Parathyroid adenoma (tissue), 2 donors: ENCODE data around the gene PCF11.

Source experiments
- H2AFZ ChIP-seq: fragments of 300-600 bp; sonication (generic); one replicate; pipeline ENCODE4 v1.7.0; 2017; ENCODE audit warnings: antibody characterized with exemption, mild to moderate bottlenecking
- H3K27ac ChIP-seq: fragments of 300-600 bp; sonication (generic); one replicate; pipeline ENCODE4 v1.7.0; 2017
- H3K27me3 ChIP-seq: fragments of 300-600 bp; sonication (generic); one replicate; pipeline ENCODE4 v1.7.0; 2017; ENCODE audit warnings: low read length; ENCODE audit not compliant: control insufficient read depth, insufficient read depth
- H3K36me3 ChIP-seq: fragments of 300-600 bp; sonication (generic); one replicate; pipeline ENCODE4 v1.7.0; 2017; ENCODE audit warnings: low read length; ENCODE audit not compliant: control insufficient read depth, insufficient read depth
- H3K4me1 ChIP-seq: fragments of 300-600 bp; sonication (generic); one replicate; pipeline ENCODE4 v1.7.0; 2017; ENCODE audit warnings: control low read depth
- H3K4me2 ChIP-seq: fragments of 300-600 bp; sonication (generic); one replicate; pipeline ENCODE4 v1.7.0; 2017; ENCODE audit warnings: low read length
- H3K4me3 ChIP-seq: fragments of 300-600 bp; sonication (generic); one replicate; pipeline ENCODE4 v1.7.0; 2017; ENCODE audit warnings: low read depth, low read length
- H3K79me2 ChIP-seq: fragments of 300-600 bp; sonication (generic); one replicate; pipeline ENCODE4 v1.7.0; 2017; ENCODE audit warnings: control low read depth
- H3K9ac ChIP-seq: fragments of 300-600 bp; sonication (generic); one replicate; pipeline ENCODE4 v1.7.0; 2017; ENCODE audit warnings: mild to moderate bottlenecking
- H3K9me3 ChIP-seq: fragments of 300-600 bp; sonication (generic); one replicate; pipeline ENCODE4 v1.7.0; 2017; ENCODE audit warnings: low read length; ENCODE audit not compliant: control insufficient read depth
- CTCF ChIP-seq: fragments of 300-600 bp; sonication (generic); IDR thresholded peaks from one replicate; pipeline ENCODE4 v1.7.0; 2017; ENCODE audit warnings: antibody characterized with exemption, mild to moderate bottlenecking
- donor health status: primary hyperparathyroidism.

Gene PCF11

DNA sequence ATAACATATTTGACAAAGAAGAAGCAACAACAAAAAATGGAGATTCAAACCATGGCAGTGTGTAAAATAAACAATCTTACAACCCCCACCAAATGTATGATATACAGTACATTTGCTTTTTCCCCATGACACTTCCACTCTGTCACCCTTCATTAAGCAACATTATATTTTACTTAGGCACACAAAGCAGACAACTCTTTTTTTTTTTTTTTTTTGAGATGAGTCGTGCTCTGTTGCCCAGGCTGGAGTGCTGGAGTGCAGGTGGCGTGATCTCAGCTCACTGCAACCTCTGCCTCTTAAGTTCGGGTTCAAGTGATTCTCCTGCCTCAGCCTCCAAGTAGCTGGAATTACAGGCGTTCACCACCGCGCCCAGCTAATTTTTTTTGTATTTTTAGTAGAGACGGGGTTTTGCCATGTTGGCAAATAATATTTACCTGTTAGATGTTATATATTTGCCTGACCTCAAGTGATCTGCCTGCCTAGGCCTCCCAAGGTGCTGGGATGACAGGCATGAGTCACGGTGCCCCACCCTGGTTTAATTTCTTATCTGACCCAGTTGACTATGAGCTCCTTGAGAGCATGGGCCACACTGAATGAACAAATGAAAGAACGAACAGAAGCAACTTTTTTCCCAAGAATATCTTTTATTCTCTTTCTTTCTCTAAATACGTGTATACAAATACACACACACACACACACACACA, 5.5 kb upstream of the PCF11 start:
- no peak overlapping the region for H3K4me3 ChIP-seq
- no peaks in the 10 kb centered on the region for H3K36me3 ChIP-seq
- H3K27me3 ChIP-seq = no peaks in the 10 kb centered on the region
- H3K4me2 ChIP-seq = no peak overlapping the region
- no peaks in the 10 kb centered on the region for H3K9me3 ChIP-seq
- no peak overlapping the region for H3K9ac ChIP-seq
- no peak overlapping the region for H2AFZ ChIP-seq
- H3K27ac ChIP-seq = no peak overlapping the region
- H3K4me1 ChIP-seq = no peaks in the 10 kb centered on the region
- no peak for TF ChIP-seq CTCF
- H3K79me2 ChIP-seq = no peaks in the 10 kb centered on the region

DNA sequence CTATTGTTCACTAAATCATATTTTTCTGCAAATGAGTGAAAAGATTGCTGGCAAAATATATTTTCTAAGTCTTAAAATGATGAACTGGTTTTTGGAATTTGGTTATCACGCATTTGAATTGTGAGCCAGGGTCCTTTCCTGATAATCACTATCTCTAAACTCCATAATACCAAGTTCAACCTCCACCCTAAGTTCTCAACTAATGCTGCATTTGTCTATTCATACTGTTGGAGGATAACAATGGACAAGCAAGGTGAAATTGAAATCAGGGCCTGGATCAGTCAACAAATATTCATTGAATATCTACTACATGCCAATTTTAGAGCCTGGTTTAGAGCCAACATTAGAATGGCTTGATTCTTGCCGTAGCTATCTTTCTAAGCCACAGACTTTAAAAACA, 4.7 kb upstream of the PCF11 start:
- Histone ChIP-seq H3K9ac (no peak overlapping the region), H3K27me3 (no peaks in the 10 kb centered on the region), H3K79me2 (no peaks in the 10 kb centered on the region), H3K36me3 (no peaks in the 10 kb centered on the region), H2AFZ (no peak overlapping the region), H3K4me3 (no peak overlapping the region), H3K4me1 (no peaks in the 10 kb centered on the region), H3K4me2 (no peak overlapping the region), H3K9me3 (no peaks in the 10 kb centered on the region), H3K27ac (no peak overlapping the region)
- no peak for TF ChIP-seq CTCF

DNA sequence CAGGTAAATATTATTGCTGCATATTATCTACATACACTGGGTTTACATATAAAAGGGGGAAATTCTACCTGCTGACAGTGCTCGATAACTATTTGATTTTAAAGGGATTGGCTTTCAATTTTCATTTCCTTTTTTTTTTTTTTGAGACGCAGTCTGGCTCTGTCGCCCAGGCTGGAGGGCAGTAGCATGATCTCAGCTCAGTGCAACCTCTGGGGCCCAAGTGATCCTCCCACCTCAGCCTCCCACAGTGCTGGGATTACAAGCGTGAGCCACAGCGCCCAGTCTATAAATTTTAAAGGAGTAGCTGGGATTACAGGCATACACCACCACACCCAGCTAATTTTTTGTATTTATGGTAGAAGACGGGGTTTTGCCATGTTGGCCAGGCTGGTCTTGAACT, 3.2 kb upstream of the PCF11 start:
- TF ChIP-seq CTCF = no peak
- peaks cover 8% of the 10 kb centered on the region for H3K79me2 ChIP-seq
- no peak overlapping the region for H3K9ac ChIP-seq
- H3K9me3 ChIP-seq = no peaks in the 10 kb centered on the region
- no peak overlapping the region for H3K4me2 ChIP-seq
- H3K27me3 ChIP-seq = no peaks in the 10 kb centered on the region
- no peak overlapping the region for H3K27ac ChIP-seq
- no peaks in the 10 kb centered on the region for H3K4me1 ChIP-seq
- no peak overlapping the region for H3K4me3 ChIP-seq
- no peaks in the 10 kb centered on the region for H3K36me3 ChIP-seq
- H2AFZ ChIP-seq = no peak overlapping the region

DNA sequence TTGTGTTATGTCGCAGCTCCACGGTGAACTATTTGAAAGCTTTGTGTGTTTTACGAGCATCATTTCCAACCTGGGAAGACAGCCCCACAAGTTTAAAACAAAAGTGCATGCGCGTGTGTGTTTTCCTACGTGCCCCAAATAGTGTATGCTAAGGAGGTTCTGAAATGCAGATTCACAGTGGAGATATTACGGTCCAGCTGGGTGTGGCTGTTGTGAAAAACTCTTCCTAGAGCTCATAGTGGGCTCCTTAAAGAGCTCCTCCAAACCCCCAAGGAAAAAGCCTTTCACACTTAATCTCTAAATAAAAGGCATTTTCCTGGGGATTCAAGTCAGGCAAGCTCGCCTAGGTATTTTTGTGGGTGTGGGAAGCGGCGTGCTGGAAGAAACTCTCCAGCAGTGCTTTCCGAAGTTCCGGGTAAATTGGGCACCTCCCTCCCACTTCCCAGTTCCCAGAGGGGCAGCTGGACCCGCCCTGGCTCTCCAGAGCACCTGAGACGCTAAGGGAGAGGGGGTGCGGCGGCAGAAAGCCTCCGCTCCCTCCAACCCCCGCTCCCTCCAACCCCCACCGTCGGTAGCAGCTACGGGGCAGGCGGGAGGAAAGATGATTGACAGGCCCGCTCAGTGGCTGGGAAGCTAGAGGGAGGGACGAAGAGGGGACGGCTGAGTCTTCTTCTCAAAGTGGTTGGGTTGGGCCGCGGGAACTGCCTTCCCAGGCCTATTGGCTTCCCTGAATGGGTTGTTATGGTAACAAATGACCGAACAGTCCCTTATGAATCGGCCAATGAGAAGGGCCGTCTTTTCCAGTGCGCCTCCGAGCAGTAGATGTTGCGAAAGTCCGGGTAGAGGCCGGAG, 561 bp upstream of the PCF11 start:
- peak overlapping the region; percentile 91 for H2AFZ ChIP-seq
- no peaks in the 10 kb centered on the region for H3K9me3 ChIP-seq
- H3K4me2 ChIP-seq = peak overlapping the region; percentile 84
- peak overlapping the region; percentile 57 for H3K4me3 ChIP-seq
- peak overlapping the region; percentile 90 for H3K27ac ChIP-seq
- H3K9ac ChIP-seq = no peak overlapping the region
- peaks cover 8% of the 10 kb centered on the region for H3K79me2 ChIP-seq
- H3K36me3 ChIP-seq = no peaks in the 10 kb centered on the region
- no peaks in the 10 kb centered on the region for H3K27me3 ChIP-seq
- peaks cover 6% of the 10 kb centered on the region for H3K4me1 ChIP-seq
- TF ChIP-seq CTCF = no peak
